Keratinocyte (primary cell): ENCODE data around the gene ATM.

Experiments used
- EZH2 ChIP-seq: IDR thresholded peaks from one replicate; pipeline ENCODE4 v1.6.1; 2012; ENCODE audit warnings: inconsistent platforms, mild to moderate bottlenecking, low read length, moderate library complexity
- TF ChIP-seq, protein P1 (sequence below), 3 experiments: IDR thresholded peaks in 1 of 3; conservative IDR thresholded peaks in 1 of 3; optimal IDR thresholded peaks in 1 of 3; 2 replicates in 2 of 3; 3 replicates in 1 of 3; pipeline versions ENCODE3 to v1.5.1; 2011; ENCODE audit warnings: low read length in 3 of 3, mild to moderate bottlenecking in 3 of 3, moderate library complexity in 2 of 3, control low read depth in 1 of 3, inconsistent platforms in 1 of 3; ENCODE audit not compliant: insufficient read depth in 2 of 3; ENCODE audit errors: extremely low read depth in 1 of 3

DNA sequence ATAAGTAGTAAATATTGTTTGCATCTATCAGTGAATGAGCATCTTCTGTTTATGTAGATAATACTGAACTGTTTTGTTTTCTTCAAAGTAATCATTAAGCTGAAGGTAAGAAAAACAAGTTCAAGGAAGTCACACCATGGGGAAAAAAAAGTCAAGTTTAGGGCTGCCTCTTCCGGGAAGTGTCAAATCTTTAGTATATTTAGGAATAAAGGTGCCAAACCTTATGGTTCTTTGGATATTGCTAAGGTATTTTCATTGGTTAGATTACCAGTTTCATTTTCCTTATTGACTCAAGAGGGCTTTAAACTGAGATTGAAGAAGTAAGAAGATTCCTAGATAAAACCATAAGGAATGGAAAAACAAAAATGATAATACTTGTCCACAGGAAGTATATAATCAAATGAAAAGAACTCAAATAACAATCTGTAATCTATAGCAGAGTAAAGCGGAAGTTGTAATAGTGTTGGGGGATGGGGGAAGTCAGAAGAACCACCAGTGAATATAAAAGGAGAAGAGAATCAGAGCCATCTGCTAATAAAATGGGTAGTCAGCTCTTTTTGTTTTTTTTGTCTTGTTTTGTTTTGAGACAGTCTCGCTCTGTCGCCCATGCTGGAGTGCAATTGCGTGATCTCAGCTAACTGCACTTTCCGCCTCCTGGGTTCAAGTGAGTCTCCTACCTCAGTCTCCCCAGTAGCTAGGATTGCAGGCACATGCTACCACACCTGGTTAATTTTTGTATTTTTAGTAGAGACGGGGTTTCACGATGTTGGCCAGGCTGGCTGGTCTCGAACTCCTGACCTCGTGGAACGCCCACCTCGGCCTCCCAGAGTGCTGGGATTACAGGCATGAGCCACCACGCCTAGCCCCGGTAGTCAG, 2.3 kb downstream of the ATM start:
- TF ChIP-seq, protein P1, sequence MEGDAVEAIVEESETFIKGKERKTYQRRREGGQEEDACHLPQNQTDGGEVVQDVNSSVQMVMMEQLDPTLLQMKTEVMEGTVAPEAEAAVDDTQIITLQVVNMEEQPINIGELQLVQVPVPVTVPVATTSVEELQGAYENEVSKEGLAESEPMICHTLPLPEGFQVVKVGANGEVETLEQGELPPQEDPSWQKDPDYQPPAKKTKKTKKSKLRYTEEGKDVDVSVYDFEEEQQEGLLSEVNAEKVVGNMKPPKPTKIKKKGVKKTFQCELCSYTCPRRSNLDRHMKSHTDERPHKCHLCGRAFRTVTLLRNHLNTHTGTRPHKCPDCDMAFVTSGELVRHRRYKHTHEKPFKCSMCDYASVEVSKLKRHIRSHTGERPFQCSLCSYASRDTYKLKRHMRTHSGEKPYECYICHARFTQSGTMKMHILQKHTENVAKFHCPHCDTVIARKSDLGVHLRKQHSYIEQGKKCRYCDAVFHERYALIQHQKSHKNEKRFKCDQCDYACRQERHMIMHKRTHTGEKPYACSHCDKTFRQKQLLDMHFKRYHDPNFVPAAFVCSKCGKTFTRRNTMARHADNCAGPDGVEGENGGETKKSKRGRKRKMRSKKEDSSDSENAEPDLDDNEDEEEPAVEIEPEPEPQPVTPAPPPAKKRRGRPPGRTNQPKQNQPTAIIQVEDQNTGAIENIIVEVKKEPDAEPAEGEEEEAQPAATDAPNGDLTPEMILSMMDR (optimal IDR thresholded peaks at IDR 0.05 in 1 of 3, IDR thresholded peaks at IDR 0.05 in 1 of 3, conservative IDR thresholded peaks at IDR 0.05 in 1 of 3; ENCODE audit: extremely low read depth in 1 of 3, insufficient read depth in 2 of 3, low read length in 3 of 3), result no peak
- TF ChIP-seq EZH2, result no peak
